GM18507 (cell line): ENCODE results near the gene INPP4B.

Source experiments
- DNase-seq: peaks from one replicate; pipeline ENCODE4 v3.0.0; 2011; ENCODE audit warnings: low read depth; ENCODE audit not compliant: insufficient read length; ENCODE audit errors: extremely low spot score
- FAIRE-seq: peaks from 2 replicates; lab custom pipeline; 2011; peaks lifted over from hg19 to GRCh38; lab: Jason Lieb, UNC

The INPP4B gene

GRCh38 chr4:142243255-142243654 is 602.8 kb downstream of the INPP4B start:
- DNase-seq (no peak), FAIRE-seq (no peak)

- DNase-seq (no peak), FAIRE-seq (no peak)
Observed at GRCh38 chr4:142242156-142242555, 603.9 kb downstream of the INPP4B start.

- no peak for FAIRE-seq
- DNase-seq, result no peak
Observed at GRCh38 chr4:142238589-142238988, 607.5 kb downstream of the INPP4B start.

GRCh38 chr4:142236268-142236667 is 609.8 kb downstream of the INPP4B start:
- DNase-seq, result no peak
- no peak for FAIRE-seq

GRCh38 chr4:142231787-142232186 is 614.3 kb downstream of the INPP4B start:
- FAIRE-seq, result no peak
- DNase-seq, result no peak

- FAIRE-seq (no peak), DNase-seq (no peak)
Observed at GRCh38 chr4:142230991-142231390, 615.1 kb downstream of the INPP4B start.

- FAIRE-seq (no peak), DNase-seq (no peak)
Observed at GRCh38 chr4:142226014-142226413, 620.1 kb downstream of the INPP4B start.

- FAIRE-seq, result no peak
- DNase-seq, result no peak
Observed at GRCh38 chr4:142222127-142222526, 624.0 kb downstream of the INPP4B start.

GRCh38 chr4:142218726-142219125 is 627.4 kb downstream of the INPP4B start:
- DNase-seq, result no peak

GRCh38 chr4:142211444-142211843 is 634.7 kb downstream of the INPP4B start:
- DNase-seq, result no peak
- FAIRE-seq, result no peak

More at GRCh38 chr4:142218726-142219125, 627.4 kb downstream of the INPP4B start:
- FAIRE-seq, result no peak

GRCh38 chr4:142203505-142203904 is 642.6 kb downstream of the INPP4B start:
- DNase-seq (no peak), FAIRE-seq (no peak)

GRCh38 chr4:142202404-142203332 is 643.4 kb downstream of the INPP4B start:
- FAIRE-seq, result no peak
- DNase-seq, result no peak

- FAIRE-seq (no peak), DNase-seq (no peak)
Observed at GRCh38 chr4:142201041-142201440, 645.1 kb downstream of the INPP4B start.

GRCh38 chr4:142194905-142195304 is 651.2 kb downstream of the INPP4B start:
- no peak for FAIRE-seq

GRCh38 chr4:142191901-142192300 is 654.2 kb downstream of the INPP4B start:
- no peak for FAIRE-seq
- no peak for DNase-seq

More at GRCh38 chr4:142194905-142195304, 651.2 kb downstream of the INPP4B start:
- no peak for DNase-seq

GRCh38 chr4:142181021-142181420 is 665.1 kb downstream of the INPP4B start:
- DNase-seq (no peak), FAIRE-seq (no peak)

GRCh38 chr4:142169216-142169615 is 676.9 kb downstream of the INPP4B start:
- FAIRE-seq, result no peak

GRCh38 chr4:142168181-142168580 is 677.9 kb downstream of the INPP4B start:
- DNase-seq (no peak), FAIRE-seq (no peak)

More at GRCh38 chr4:142169216-142169615, 676.9 kb downstream of the INPP4B start:
- no peak for DNase-seq

GRCh38 chr4:142164767-142165500 is 681.2 kb downstream of the INPP4B start:
- no peak for DNase-seq
- no peak for FAIRE-seq

- FAIRE-seq, result no peak
- DNase-seq, result no peak
Observed at GRCh38 chr4:142161086-142161485, 685.0 kb downstream of the INPP4B start.
